Measurements from ENCODE around the gene PKD2L1. TPM values are rescaled to one million over a fixed set of nuclear protein-coding genes. Genes with fewer than 3 reads are reported as not detected.

Gene PKD2L1
- total RNA-seq, 1 donor from 2014 or later: 0.44 TPM

GRCh38 chr10:100368721-100369120, 38.7 kb upstream of the PKD2L1 start:
- no peak for TF ChIP-seq CTCF (IDR thresholded peaks at IDR 0.05; ENCODE audit: partially characterized antibody, unreplicated experiment)
- Mint-ChIP-seq H3K4me3 (ENCODE audit: unreplicated experiment) (no peak overlapping the region), H3K36me3 (ENCODE audit: unreplicated experiment) (no peaks in the 10 kb centered on the region), H3K4me1 (ENCODE audit: low read depth, unreplicated experiment) (peaks cover 22% of the 10 kb centered on the region), H3K9me3 (ENCODE audit: unreplicated experiment) (peaks cover 3% of the 10 kb centered on the region), H3K27me3 (ENCODE audit: unreplicated experiment) (peaks cover 3% of the 10 kb centered on the region), H3K27ac (ENCODE audit: unreplicated experiment) (no peak overlapping the region)
- DNase-seq: no peak

GRCh38 chr10:100364735-100365391, 34.8 kb upstream of the PKD2L1 start:
- H3K36me3 Mint-ChIP-seq (ENCODE audit: unreplicated experiment): no peaks in the 10 kb centered on the region
- peak; percentile 39 for DNase-seq
- peaks cover 2% of the 10 kb centered on the region for H3K9me3 Mint-ChIP-seq (ENCODE audit: unreplicated experiment)

GRCh38 chr10:100364175-100364574, 34.1 kb upstream of the PKD2L1 start:
- peaks cover 2% of the 10 kb centered on the region for H3K9me3 Mint-ChIP-seq (ENCODE audit: unreplicated experiment)
- no peaks in the 10 kb centered on the region for H3K36me3 Mint-ChIP-seq (ENCODE audit: unreplicated experiment)
- no peak overlapping the region for H3K4me3 Mint-ChIP-seq (ENCODE audit: unreplicated experiment)
- H3K27me3 Mint-ChIP-seq (ENCODE audit: unreplicated experiment): peaks cover 2% of the 10 kb centered on the region
- peaks cover 10% of the 10 kb centered on the region for H3K4me1 Mint-ChIP-seq (ENCODE audit: low read depth, unreplicated experiment)
- no peak for DNase-seq
- H3K27ac Mint-ChIP-seq (ENCODE audit: unreplicated experiment): peak overlapping the region; percentile 59
- TF ChIP-seq CTCF (IDR thresholded peaks at IDR 0.05; ENCODE audit: partially characterized antibody, unreplicated experiment): no peak

More at GRCh38 chr10:100364735-100365391, 34.8 kb upstream of the PKD2L1 start:
- H3K27ac Mint-ChIP-seq (ENCODE audit: unreplicated experiment): peak overlapping the region; percentile 59
- no peak overlapping the region for H3K4me3 Mint-ChIP-seq (ENCODE audit: unreplicated experiment)
- no peak for TF ChIP-seq CTCF (IDR thresholded peaks at IDR 0.05; ENCODE audit: partially characterized antibody, unreplicated experiment)
- no peaks in the 10 kb centered on the region for H3K27me3 Mint-ChIP-seq (ENCODE audit: unreplicated experiment)
- H3K4me1 Mint-ChIP-seq (ENCODE audit: low read depth, unreplicated experiment): peaks cover 10% of the 10 kb centered on the region

GRCh38 chr10:100362570-100363496, 32.8 kb upstream of the PKD2L1 start:
- Mint-ChIP-seq H3K27me3 (ENCODE audit: unreplicated experiment) (peaks cover 2% of the 10 kb centered on the region), H3K27ac (ENCODE audit: unreplicated experiment) (peak overlapping the region; percentile 30), H3K9me3 (ENCODE audit: unreplicated experiment) (peaks cover 2% of the 10 kb centered on the region), H3K4me3 (ENCODE audit: unreplicated experiment) (no peak overlapping the region), H3K36me3 (ENCODE audit: unreplicated experiment) (peaks cover under 1% of the 10 kb centered on the region), H3K4me1 (ENCODE audit: low read depth, unreplicated experiment) (peaks cover 15% of the 10 kb centered on the region)
- no peak for DNase-seq
- no peak for TF ChIP-seq CTCF (IDR thresholded peaks at IDR 0.05; ENCODE audit: partially characterized antibody, unreplicated experiment)

Data from glutamatergic neuron (in vitro differentiated cells).